Esophagus squamous epithelium (tissue), 4 donors: ENCODE results near the gene LMBRD1.

Experiments
- POLR2A ChIP-seq, 4 donors: fragments of 450-650 bp; IDR thresholded peaks; one replicate each; pipeline ENCODE4 v1.6.1; 2017; ENCODE audit warnings: antibody characterized with exemption in 4 of 4, mild to moderate bottlenecking in 4 of 4, moderate library complexity in 3 of 4
- TF ChIP-seq, protein P1 (sequence below), 6 experiments: fragments of 450-650 bp in 4 of 6; fragments of 200-600 bp in 2 of 6; sonication (generic) in 2 of 6; IDR thresholded peaks; one replicate each; pipeline ENCODE4 v1.5.1; 2016 to 2019; ENCODE audit warnings: antibody characterized with exemption in 6 of 6, mild to moderate bottlenecking in 4 of 6, moderate library complexity in 4 of 6

DNA sequence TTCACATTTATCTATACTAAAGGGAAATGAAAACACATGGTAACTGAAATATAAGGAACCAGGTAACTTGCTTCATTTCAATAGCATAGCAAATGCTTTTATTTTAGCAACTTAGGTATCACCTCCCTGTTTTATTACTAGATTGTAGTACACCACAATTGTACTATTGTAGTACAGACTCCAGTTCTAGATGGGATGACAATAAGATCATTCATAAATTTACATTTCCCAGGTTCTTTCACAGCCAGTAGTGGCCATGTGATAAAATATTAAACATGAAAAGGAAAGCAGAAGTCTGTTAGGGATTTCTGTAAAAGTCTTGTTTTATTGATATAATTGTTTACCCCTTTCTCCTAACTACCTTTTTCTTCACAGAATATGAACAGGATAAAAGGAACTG is 97.2 kb downstream of the LMBRD1 start:
- no peak for TF ChIP-seq POLR2A (IDR thresholded peaks at IDR 0.05)
- TF ChIP-seq, protein P1, sequence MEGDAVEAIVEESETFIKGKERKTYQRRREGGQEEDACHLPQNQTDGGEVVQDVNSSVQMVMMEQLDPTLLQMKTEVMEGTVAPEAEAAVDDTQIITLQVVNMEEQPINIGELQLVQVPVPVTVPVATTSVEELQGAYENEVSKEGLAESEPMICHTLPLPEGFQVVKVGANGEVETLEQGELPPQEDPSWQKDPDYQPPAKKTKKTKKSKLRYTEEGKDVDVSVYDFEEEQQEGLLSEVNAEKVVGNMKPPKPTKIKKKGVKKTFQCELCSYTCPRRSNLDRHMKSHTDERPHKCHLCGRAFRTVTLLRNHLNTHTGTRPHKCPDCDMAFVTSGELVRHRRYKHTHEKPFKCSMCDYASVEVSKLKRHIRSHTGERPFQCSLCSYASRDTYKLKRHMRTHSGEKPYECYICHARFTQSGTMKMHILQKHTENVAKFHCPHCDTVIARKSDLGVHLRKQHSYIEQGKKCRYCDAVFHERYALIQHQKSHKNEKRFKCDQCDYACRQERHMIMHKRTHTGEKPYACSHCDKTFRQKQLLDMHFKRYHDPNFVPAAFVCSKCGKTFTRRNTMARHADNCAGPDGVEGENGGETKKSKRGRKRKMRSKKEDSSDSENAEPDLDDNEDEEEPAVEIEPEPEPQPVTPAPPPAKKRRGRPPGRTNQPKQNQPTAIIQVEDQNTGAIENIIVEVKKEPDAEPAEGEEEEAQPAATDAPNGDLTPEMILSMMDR (IDR thresholded peaks at IDR 0.05): no peak
